Erythroblast (primary cell): ENCODE results near the gene FGG.

Experiments used
- GATA1 ChIP-seq: IDR thresholded peaks from 2 replicates; pipeline ENCODE4 v1.6.1; 2011; ENCODE audit warnings: low read depth, mild to moderate bottlenecking, control low read depth, low read length, moderate library complexity
- POLR2A ChIP-seq: IDR thresholded peaks from 2 replicates; pipeline ENCODE4 v1.6.1; 2011; ENCODE audit warnings: mild to moderate bottlenecking, low read length

GRCh38 chr4:154616731-154617130, 4.3 kb upstream of the FGG start:
- TF ChIP-seq POLR2A (no peak), GATA1 (no peak)
